ENCODE results near the gene BOLL.
"Not testable (repeated sequence)": the region's sequence is repeated elsewhere in the genome, so short reads cannot be mapped to it uniquely, and the experiment has no call there.

The BOLL gene

GRCh38 chr2:197795277-197795676 is 10.2 kb upstream of the BOLL start:
- DNase-seq = no peak

DNA sequence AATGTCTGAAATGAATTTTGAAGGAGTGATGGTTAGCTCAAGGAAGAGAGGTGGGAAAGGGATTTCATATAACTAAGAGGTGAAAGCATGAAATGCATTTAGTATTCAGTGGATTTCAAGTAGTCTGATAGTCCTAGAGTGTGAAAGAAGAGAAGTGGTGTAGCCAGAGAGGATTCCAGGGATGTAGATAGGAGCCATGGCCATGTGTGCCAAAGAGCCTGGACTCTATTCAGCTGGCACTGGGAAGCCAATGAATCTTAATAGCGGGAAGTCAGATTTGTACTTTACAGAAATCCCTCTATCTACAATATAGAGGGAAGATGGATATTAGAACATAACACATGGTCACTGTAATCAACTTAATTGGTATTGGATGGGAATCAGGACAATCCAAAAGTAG is 8.3 kb upstream of the BOLL start:
- no peak for DNase-seq

GRCh38 chr2:197786010-197786877 is 1.1 kb upstream of the BOLL start:
- DNase-seq = peak; percentile 47 to 63

DNA sequence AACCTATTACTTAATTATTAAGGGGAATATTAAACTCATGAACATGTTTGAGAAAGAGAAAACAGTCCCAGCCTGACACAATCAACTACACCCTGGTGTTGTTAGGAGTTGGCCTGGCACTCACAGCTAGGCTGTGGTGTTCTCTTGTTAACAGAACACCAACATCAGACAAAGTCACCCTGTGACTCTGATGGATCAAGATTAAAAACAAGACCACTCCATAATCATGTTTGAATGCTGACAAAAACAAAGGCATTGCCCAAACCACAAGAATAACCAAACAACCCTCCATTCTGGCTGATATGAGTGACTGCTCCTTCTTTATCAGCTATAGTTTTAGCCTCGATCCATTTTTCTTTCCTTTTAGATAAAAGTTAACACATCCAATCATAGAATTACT is 3.0 kb downstream of the BOLL start:
- no peak for DNase-seq

DNA sequence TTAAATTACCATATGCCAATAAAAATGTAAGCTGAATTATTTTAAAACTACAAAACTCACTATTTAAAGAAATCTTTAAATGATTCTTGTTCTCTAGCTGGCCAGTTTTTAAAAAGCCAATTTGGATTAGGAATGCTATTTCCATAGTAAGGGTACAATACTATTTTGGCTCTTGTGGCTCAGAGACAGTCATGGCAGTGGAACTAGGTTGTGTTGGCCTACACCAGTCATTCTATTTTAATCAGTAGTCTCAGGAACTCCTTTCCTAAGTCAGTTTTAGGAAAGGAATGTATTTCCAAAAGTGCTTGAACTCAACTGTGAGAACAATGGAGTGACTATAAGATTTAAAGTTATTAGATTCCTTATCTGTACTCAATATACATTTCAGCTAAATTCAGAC is 5.9 kb downstream of the BOLL start:
- no peak for DNase-seq

GRCh38 chr2:197777823-197778407 is 7.2 kb downstream of the BOLL start:
- DNase-seq = no peak

DNA sequence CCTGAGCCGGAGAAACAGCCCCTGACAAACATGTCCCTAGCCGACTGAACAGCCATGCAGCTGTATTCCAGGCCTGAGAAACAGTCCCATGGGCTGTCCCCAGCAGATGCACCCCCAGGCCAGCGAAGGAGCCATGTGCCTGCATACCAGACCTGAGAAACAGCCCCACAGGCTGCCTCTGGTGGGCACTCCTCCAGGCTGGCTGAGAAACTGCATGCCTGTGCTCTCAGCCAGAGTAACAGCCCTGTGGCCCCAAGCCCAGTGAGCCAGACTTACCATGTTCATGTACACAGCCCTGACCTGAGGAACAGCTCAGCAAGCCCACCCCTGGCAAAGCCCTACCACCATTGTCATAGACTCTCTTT is 24.8 kb downstream of the BOLL start:
- no peak for DNase-seq

- no peak for DNase-seq
These were observed 25.4 kb downstream of the BOLL start for GRCh38 chr2:197759625-197760292.

DNA sequence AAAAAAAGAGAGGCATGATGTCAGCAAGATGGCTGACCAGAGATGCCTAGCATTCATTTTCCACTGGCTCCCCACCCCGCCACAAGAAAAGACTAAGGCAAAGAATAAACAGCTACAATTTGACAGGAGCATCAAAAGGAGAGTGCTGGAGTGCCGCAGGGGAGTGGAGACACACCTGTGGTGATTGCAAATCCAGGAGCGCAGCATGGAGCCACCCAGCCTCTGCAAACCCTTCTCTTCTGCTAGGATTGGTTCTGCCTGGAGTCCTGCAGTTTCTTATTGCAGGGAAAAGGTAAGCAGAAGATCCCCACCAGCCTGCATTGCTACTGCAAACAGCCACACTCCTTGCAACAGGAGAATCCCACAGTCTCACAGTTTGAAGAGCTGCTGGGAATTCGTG is 26.1 kb downstream of the BOLL start:
- DNase-seq = no peak

DNA sequence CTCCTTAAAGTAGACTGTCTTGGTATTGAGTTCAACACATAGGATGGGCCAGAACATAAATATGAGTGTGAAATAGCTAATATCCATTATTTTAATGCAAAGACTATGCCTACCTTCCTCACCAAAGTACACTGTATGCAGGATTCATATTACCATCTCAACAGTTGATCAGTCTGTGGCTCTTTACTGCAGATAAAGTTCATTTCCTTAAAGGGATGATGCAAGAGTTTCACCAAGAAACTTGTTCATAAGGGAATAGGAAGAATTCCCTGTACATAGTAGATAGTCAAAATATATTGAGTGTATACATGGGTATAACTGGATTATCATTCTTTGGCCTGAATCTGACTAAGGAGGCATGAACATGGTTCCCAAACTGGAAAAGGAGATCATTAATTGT is 44.9 kb downstream of the BOLL start:
- DNase-seq = no peak

- DNase-seq = not testable (repeated sequence)
These were observed 56.3 kb downstream of the BOLL start for GRCh38 chr2:197728555-197729544.

DNA sequence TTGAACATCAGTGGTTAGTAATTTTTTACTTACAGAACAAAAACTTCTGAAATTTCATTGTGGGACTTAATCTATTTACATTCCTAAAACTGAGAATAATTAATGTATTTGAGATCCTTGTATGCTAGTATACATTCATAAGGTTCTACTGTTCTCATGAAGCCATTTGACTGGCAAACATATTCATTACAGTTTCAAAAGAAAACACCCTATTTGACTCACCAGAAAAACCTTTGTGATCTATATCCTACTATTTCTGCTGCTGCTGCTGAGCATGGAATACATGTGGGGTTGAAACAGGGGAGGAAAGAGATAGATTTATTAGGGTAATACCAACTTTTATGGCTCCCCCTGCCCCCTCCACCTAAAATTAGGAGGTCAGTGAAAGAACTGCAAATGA is 58.1 kb downstream of the BOLL start:
- no peak for DNase-seq

GRCh38 chr2:197717863-197718262 is 67.3 kb downstream of the BOLL start:
- DNase-seq = no peak

DNA sequence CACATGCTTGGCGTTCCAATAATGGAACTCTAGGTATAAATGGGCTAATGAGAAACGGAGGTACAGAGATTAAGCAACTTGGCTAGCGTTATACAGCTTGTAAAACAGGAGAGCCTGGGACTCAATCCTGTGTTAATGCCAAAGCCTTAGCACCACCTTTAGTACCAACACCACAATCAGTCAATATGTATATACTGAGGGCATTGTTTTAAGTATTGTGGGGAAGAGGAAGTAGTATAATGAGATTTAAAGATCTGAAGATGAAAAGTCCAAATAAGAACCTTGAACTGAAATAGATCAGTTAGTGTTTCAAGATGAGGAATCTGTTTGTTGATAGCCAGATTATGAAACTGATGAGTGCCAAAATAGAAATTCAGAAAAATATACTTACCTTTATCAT is 71.8 kb downstream of the BOLL start:
- DNase-seq = no peak

- no peak for DNase-seq
These were observed 73.5 kb downstream of the BOLL start for GRCh38 chr2:197711578-197711977.

DNA sequence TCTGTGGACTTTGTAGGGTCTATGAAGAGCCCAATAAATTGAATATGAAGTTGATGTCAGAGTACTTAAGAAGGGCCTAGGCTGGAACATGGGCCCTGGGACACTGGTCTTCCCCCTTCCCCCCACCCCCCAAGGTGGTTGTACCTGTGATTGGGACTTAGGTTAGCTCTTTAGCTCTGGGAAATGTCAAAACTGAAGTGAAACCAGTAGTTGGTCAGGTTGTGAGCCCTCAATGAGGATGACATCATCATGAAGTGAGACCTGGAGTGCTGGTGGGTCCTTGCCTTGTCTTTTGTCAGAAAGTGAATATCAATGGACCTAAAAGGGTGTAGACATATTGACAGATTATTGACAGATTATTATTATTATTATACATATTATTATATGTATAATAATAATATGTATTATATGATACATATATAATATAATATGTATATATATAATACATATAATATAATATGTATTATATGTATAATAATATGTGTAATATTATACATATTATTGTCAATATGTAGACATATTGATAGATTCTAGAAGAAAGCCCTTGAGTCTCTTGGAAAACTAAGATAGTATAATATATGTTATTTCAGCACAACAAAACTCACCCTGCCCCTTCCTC is 74.6 kb downstream of the BOLL start:
- DNase-seq = no peak

GRCh38 chr2:197709140-197709539 is 76.0 kb downstream of the BOLL start:
- DNase-seq = not testable (repeated sequence)

- DNase-seq = no peak
These were observed 76.8 kb downstream of the BOLL start for GRCh38 chr2:197708331-197708730.

DNA sequence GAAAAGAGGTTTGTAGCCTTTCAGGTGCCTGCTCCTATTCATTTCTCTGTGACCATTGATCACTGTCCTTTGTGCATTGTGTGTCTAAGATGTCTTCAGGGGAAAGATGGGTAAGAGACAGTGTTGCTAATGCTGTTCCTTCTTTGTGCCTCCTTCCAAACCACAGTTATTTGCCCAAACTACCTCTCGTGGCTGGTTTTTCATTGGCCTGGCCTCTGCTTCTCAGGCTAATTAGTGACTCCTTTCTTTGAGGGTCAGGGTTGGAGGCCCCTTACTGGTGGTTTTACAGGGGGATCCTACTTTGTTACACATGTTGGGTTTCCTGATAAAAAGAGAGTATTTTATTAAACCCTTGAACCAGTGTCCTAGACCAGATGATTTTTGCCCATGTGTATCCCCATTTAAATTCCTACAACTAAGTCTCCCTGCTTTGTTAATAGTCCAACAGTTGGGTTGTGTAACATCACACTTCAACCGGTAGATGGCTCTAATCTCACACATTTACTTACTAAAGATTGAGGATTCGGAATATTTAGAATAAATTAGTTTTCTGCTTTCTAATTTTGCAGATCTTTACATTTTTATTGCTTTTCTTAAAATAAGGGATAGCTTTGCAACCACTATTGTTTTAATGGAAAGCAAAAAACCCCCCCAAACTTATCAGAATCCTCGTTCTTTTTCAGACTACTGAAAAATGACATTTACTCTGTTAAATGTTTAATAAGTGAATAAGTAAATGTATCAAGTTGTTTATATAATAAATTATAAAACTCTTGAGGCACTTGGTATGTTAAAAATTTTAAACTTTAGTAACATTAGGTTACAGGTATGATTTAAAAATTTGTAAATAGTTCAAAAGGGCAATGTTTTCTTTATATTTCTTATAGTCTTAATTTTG is 77.6 kb downstream of the BOLL start:
- DNase-seq = no peak

GRCh38 chr2:197706839-197707207 is 78.3 kb downstream of the BOLL start:
- no peak for DNase-seq
